GM21367 (cell line): Measurements from ENCODE around the gene CAMKMT.
A peak's percentile ranks its signal among the peaks of the same experiment; 100 is the strongest.

ENCODE experiments used
- ATAC-seq: cut with Tn5 transposase; IDR thresholded peaks from one replicate; pipeline ENCODE4 v1.9.1; 2021; ENCODE audit not compliant: unreplicated experiment

The CAMKMT gene

DNA sequence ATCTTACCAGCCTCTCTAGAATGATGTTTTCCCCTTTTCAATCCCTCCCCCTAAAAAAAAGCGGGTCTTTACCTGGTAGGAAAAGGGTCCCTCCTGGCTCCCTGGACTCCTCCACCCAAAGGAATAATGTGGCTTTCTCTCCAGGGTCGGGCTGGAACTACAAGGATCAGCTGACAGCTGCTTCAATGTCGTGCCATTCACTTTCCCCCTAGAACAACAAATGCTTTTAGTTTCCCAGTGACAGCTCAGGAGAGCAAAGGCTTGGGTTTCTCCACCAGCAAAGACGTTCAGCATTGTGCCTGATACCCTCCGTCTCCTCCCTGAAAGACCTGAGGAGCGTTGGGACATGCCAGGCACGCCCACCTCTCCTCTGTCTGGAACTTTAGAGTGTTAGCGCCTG is 405.9 kb downstream of the CAMKMT start:
- no peak for ATAC-seq

DNA sequence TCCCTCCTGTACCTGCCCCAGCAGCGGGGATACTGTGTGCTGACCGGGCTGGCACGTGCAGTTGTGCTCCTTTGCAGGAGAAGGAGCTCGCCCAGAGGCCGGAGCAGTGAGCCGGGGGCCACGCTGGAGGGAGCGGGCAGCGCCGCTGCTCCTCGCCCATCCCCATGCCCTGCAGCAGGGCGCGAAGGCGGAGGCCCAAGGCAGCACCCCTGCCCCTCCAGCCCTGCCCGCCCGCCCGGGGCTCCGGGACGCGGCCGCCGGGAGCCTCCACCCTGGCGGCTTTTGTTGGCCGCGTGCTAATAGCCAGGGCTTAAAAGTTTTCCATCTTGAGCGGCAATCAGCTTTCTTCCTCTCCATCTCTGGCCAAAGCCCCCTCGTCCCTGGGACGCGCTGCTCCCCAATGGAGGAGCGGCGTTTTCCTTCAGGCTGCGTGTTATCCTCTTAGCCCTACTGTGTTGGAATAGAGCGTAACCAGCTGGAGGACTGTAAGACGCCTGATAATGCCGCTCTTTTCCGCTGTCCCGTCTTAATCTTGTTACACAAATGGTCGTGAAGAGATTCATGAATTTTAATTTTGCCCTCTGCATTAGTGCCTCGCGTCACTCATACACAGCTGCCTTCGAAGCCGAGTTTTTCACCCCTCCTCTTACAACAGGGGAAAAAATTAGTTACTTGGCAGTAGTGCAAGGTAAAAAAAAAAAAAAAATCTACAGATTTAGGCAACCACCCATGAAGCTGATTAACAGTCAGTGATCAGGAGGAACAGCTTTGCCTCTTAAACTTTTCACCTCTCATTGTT is 406.9 kb downstream of the CAMKMT start:
- no peak for ATAC-seq

DNA sequence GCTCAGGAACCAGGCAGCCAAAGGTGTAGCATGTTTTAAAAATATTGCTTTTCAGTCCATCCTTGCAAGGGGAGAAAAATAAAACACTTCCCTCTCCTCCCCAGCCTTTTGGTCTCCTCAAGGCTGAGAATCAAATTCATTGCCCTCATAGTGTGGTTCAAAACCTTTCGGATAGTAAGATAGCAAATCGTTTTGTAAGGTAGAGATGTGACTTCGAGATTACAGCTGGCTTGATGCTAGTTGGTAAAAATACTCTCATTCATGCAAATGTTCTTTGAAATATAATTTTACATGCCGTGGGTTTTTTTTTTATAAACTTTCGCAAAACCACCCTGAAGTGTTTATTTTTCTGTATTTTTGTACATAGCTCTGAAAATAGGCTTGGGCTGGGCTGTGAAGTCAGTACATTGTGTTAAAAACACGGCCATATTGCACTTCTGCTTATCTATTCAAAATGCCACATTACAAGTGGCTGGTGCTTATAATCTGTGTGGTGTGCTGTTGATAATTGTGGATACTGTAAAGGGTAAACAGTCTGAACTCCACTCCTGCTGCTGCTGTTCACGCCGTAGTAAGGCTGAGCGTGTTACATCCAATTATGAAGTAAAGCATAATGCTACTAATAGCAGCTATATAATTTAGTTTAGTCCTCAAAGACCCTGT is 407.7 kb downstream of the CAMKMT start:
- ATAC-seq, result no peak

DNA sequence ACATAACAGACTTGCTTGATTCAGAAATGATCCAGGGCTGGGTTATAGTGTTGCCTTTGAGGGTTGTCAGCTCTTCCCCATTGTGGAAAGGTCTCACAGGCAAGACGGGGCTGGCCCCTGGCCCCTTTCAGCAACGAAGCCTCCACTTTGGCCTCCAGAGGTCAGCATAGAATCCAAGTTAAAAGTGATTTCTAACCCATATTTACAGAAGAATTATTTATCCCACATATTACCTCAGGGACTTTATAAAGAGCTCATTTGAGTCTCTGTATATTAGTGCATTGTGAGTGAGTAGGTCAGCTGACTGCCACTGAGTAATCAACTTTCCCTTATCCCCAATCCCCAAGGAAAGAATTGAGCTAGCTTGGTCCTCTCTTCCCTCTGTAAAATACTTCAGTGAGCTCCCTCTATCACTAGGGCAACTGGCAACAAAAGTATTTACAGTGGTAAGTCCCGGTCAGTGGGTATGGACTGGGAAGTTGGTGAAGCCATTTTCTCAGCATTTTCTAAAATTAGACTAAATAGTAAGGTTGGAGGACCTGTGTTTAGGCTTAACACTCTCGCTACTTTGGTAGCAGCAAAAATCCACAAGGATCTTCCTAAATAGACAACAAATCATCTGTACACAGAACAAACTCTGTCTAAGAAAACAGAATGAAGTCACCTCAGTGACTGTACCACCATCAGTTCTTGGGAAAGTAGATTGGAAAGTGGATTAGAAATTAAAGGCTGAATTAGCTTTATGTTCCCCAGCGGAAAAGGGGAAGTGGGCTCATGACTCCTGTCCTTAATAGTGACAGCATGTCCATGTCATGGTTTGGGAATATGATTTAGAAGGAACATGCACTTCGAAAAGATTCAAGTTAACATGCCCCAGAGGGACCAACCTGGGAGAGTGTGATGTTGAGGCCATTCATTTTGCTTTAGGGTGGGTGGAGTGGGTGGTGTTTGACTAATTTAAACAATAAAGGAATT is 408.8 kb downstream of the CAMKMT start:
- ATAC-seq, result no peak

GRCh38 chr2:44771522-44771921 is 409.8 kb downstream of the CAMKMT start:
- no peak for ATAC-seq

DNA sequence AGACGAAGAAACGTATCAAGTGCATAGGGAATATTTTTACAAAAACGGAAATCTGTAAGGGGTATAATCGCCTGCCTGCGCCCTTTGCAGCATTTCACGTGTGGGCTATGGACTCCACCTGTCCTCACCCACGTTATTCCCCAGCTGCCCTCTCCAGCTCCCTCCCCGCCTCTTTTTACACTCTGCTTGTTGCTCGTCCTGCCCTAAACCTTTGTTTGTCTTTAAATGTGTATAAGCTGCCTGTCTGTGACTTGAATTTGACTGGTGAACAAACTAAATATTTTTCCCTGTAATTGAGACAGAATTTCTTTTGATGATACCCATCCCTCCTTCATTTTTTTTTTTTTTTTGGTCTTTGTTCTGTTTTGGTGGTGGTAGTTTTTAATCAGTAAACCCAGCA is 410.4 kb downstream of the CAMKMT start:
- no peak for ATAC-seq

DNA sequence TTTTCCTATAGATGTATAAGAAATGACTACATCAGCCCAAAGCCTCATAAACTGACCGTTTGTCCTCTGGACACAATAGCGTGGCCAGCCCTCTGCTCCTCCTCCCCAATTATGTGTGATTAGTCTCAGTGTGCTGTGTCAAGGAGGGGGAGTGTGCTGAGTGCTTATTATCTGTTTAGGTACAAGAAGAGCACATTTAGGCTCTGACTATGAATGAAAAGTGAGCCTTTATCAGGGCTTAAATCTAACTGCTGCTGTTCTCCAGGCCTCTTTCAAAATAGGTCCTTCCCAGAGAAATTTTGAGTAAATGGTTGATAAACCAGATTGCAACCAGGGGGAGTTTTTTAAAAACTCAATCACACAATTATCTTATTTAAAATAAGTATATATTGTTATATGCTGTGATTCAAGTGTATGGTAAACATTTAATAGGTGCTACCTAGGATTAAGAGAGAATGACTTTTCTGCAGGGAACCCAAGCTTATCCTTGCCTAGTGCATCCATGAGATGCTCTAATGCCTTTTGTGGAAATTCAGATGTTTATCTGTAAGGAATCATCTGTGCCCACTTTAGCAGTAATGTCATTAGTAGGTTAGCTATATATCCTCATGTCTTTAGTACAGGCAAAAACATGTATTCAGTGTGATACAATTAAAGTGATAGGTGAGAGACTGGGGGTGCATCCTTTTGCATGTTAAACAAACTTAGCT is 411.1 kb downstream of the CAMKMT start:
- no peak for ATAC-seq

- no peak for ATAC-seq
Measured at GRCh38 chr2:44774826-44775492, 413.2 kb downstream of the CAMKMT start.

DNA sequence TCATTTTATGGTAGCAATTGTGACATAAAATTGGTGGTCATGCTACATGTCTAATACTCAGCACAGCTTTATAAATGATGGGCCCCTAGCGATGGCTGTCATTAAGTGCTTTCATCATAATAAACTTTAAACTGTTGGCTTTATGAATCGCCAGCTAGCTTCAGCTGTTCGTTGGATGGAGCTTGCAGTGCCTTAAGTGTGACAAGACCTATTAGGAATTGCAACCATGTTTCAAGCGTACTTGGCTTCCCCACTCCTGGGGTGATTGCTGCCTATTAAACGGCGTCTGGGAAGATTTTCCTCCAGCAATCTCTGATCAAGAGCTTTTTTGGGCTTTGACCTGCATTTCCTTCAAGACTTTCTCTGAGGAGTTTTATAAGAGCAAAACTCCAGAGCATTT is 415.3 kb downstream of the CAMKMT start:
- no peak for ATAC-seq

GRCh38 chr2:44777537-44777936 is 415.8 kb downstream of the CAMKMT start:
- no peak for ATAC-seq

DNA sequence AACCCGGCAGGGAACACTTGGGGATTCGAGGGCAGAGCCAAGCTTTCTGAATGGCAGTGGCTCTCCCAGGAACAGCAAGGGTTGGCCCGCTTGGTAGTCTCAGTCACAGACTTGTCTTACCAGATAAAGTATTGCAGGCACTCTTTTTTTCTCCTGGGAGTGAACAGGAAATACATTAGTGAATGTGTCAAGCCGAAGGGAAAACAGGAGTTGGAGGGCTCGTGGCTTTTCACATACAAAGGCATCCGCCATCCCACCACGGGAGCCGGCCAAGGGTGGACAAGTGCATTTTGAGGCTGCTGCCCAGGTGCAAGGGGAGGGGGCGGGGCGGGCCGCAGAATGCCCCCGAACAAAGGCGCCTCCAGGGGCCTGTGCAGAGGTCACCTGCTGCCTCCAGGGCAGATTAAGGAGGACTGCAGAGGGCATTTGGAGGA is 416.5 kb downstream of the CAMKMT start:
- peak; percentile 23 for ATAC-seq

DNA sequence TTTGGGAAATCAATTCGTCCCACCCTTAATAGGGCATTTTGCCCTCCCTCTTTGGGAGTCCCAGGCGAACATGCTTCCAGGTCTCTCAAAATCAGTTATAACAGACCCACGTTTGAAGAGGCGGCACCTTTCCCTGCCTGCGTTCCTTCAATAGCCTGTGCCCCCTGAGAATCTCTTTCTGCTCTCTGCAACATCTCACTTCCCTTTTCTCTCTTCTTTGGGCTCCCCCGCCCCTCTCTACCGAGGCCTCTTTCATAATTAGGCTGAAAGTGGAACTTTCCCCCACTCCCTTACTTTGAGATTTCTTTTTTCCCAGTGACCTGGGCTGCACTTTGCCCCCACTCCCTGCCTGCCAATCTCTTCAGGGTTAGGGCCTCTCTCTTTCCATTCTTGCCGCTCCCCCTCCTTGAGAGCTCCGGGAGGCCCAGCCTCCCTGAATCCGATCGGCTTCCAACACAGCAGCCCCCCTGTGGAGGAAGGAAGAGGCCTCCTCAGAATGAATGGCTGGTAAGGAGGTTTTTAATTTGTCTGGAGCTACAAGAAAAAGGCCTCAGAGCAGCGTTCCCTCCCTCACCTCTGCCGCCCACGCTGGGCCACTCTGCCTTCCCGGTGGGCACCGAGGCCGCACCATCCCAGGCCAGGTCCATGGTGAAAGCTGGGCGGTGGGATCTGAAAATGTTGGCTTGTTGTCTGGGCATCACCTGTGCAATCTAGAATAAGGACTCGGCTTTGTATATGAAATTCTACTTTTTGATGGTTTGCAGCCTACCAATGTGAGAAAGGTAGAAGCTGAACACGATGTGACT is 417.1 kb downstream of the CAMKMT start:
- ATAC-seq, result peak; percentile 94

- ATAC-seq, result no peak
Measured at GRCh38 chr2:44779793-44780192, 418.0 kb downstream of the CAMKMT start.

GRCh38 chr2:44780406-44780805 is 418.7 kb downstream of the CAMKMT start:
- no peak for ATAC-seq

- no peak for ATAC-seq
Measured at GRCh38 chr2:44785433-44785832, 423.7 kb downstream of the CAMKMT start.

DNA sequence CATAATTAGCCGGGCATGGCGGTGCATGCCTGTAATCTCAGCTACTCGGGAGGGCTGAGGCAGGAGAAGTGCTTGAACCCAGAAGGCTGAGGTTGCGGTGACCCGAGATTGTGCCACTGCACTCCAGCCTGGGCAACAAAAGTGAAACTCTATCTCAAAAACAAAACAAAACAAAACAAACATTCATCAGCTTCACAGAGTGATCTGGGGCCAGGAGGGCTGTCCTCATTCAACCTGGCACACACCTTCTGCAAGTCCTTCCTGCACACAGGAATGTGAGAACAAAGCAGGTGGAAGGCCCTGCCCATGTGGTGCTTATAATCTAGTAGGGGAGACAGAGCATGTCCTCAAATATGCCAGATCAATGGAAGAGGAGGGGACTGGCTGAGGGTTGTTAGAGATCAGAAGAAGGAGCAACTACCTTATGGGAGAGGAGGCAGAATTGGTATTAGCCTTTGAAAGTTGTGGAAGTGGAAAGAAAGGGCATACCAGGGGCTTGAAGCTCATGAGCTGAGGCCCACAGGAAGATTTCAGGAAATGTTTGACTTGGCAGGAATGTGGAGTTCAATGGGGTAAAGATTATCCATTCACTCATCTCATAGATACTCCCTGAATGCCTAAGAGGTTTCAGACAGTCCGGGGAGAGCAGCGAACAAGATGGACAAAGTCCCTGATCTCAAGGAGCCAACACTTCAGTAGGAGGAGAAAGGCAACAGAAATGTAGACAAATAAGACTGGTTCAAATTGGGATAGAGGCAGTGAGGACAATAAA is 424.5 kb downstream of the CAMKMT start:
- ATAC-seq, result no peak

DNA sequence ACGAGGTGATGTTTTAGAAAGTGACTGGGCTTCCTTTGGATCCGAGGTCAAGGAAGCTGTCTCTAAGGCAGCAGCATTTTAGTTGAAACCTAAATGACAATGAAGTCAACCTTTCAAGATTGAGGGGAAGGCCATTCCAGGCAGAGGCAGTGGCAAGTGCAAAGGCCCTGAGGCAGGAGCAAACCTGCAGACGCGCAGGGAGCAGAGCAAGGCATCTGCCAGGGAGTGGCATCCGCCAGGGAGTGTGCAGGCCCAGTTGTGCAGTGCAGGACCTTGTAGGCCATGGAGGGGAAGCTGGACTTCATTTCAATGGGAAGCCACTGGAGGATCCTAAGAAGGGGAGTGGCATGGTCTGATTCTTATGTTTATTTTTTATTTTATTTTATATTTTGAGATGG is 425.1 kb downstream of the CAMKMT start:
- no peak for ATAC-seq

DNA sequence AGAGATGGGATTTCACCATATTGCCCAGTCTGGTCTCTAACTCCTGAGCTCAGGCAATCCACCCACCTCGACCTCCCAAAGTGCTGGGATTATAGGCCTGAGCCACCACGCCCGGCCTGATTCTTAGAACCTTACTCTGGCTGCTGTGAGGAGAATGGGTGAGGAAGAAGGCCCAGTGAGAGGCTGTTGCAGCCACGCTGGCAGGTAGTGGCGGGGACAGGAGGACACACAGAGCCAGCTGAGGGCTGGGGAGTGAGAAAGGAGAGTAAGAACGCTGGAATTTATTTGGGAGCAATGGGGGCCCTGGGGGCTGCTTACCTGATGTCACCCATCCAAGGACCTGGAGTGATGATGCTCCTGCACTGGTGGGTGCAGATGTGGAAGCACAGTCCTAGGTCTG is 425.9 kb downstream of the CAMKMT start:
- ATAC-seq, result no peak

DNA sequence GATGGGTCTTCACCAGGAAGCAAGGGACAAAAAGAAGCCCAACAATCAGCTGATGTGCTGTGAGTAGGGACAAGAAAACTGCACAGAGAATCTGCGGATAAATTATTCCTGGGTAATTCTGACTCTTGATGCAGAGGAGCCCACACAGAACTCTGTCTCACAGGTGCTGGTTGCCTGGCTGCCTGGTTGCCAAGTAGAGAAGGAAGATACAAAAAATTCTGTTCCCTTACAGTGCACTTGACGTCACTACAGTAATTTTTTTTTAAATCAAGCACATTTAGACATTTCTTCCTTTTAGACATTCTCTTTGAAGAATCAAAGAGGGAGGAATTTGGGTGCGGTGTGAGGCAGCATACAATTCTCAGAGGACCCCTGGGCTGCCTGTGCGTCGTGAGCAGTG is 427.7 kb downstream of the CAMKMT start:
- ATAC-seq, result no peak
